ENCODE results near the gene SPRYD4.
"Not testable (repeated sequence)": the region's sequence is repeated elsewhere in the genome, so short reads cannot be mapped to it uniquely, and the experiment has no call there.

The SPRYD4 gene

GRCh38 chr12:56476143-56476542 is 7.8 kb downstream of the SPRYD4 start:
- H3K4me3 ChIP-seq (ENCODE audit: low read depth, low read length): no peak overlapping the region

DNA sequence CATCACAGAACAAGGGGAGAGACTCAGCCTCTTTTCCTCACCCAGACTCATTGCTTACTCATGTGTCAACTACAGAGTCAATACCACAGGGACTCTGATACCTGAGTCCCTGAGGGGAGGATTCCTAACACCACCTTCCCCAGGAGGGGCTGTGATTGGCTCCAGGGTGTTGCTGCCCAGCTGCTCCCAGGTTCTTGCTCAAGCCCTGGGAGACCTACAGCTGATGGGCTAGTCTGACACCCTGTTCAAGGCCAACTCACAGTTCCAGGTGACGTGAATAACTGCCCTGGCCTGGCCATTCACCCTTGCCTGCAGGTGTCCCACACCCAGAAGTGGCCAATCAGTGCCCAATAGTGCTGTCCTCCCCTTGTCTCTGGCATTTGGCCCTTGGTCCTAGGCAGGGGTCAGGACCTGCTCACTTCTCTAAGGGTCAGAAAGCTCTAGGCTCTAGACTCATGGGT is 8.6 kb downstream of the SPRYD4 start:
- no peak overlapping the region for H3K4me3 ChIP-seq (ENCODE audit: low read depth, low read length)

GRCh38 chr12:56477521-56478225 is 9.3 kb downstream of the SPRYD4 start:
- H3K4me3 ChIP-seq (ENCODE audit: low read depth, low read length): no peak overlapping the region

DNA sequence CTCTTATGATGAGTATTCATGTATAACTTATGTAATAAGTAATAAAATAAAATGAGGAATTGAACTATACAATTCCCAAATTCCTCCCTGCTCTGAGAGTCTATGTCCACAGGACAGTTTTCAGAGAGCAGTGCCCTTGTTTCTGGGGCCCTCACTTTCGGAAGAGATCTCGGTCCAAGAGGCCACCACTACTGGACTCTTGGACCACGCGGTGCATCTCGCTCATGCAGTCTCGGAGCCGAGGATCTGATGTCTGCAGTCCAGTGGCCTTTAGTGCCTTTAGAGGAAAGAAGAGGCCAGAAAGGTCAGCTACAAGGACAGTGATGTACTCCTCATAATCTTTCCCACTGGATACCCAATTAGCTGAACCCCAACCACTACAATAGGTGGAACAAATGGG is 11.2 kb downstream of the SPRYD4 start:
- H3K4me3 ChIP-seq (ENCODE audit: low read depth, low read length): no peak overlapping the region

- H3K4me3 ChIP-seq (ENCODE audit: low read depth, low read length): no peak overlapping the region
These were observed 16.2 kb downstream of the SPRYD4 start for GRCh38 chr12:56484566-56484965.

DNA sequence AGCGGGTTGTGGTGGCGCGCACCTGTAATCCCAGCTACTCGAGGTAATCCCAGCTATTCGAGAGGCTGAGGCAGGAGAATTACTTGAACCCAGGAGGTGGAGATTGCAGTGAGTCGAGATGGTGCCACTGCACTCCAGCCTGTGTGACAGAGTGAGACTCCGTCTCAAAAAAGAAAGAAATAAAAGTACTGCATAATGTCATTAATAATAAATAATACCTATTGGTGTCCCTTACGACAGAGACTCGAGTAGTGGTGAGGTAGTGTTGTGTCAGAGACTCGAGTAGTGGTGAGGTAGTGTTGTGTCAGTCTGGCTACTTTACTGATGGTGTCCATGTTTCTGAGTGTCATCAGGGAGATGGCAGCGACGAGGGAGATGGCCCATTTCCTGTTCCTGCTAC is 18.3 kb downstream of the SPRYD4 start:
- H3K4me3 ChIP-seq (ENCODE audit: low read depth, low read length): peak overlapping the region; percentile 77

DNA sequence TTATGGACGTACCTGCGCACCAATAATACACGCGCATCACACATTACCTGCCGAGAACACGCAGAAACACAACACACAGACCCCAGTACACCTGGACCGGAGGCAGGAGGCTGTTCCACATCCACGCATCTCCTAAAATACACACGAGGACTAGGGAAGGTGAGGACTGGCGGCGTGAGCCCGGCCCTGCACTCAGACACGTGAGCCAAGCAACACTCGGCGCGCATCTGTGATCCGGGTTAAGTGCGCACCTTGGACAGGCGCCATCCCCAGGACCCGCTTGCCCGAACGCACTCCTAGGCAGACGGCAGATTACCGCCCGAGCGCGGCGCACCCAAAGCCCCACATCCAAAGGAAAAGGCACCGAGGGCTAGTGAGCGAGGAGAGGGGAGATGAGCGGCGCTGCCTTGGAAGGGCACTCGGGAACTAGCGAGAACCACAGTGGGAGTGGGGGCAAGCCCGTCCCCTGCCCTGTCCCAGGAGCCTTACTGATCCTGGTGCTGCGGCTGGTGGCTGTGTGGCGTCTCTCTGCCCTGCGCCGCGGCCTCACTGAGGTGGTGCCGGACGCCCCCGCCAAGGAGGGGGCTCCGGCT is 19.2 kb downstream of the SPRYD4 start:
- H3K4me3 ChIP-seq (ENCODE audit: low read depth, low read length): peak overlapping the region; percentile 77

- H3K4me3 ChIP-seq (ENCODE audit: low read depth, low read length): peak within 1 kb of the TSS; percentile 77
These were observed 19.9 kb downstream of the SPRYD4 start, which contains the start of gene GLS2 for GRCh38 chr12:56488041-56488955. GLS2 (minus strand) TSS chr12:56488161; CDS start chr12:56488118, 43 bp downstream.

GRCh38 chr12:56490360-56490759 is 22.0 kb downstream of the SPRYD4 start:
- H3K4me3 ChIP-seq (ENCODE audit: low read depth, low read length): no peak overlapping the region

GRCh38 chr12:56493409-56494105 is 25.2 kb downstream of the SPRYD4 start:
- not testable (repeated sequence) for H3K4me3 ChIP-seq (ENCODE audit: low read depth, low read length)

DNA sequence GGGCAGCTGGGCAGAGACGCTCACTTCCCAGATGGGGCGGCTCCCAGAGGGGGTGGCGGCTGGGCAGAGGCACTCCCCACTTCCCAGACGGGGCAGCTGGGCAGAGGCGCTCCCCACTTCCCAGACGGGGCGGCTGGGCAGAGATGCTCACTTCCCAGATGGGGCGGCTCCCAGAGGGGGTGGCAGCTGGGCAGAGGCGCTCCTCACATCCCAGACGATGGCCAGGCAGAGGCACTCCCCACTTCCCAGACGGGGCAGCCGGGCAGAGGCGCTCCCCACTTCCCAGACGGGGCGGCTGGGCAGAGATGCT is 25.7 kb downstream of the SPRYD4 start:
- not testable (repeated sequence) for H3K4me3 ChIP-seq (ENCODE audit: low read depth, low read length)

DNA sequence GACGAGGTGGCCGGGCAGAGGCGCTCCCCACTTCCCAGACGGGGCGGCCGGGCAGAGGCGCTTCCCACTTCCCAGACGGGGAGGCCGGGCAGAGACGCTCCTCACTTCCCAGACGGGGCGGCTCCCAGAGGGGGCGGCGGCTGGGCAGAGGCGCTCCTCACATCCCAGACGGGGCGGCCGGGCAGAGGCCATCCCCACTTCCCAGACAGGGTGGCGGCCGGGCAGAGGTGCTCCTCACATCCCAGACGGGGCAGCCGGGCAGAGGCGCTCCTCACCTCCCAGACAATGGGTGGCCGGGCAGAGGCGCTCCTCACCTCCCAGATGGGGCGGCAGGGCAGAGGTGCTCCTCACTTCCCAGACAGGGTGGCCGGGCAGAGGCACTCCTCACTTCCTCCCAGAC is 26.1 kb downstream of the SPRYD4 start:
- not testable (repeated sequence) for H3K4me3 ChIP-seq (ENCODE audit: low read depth, low read length)

- not testable (repeated sequence) for H3K4me3 ChIP-seq (ENCODE audit: low read depth, low read length)
These were observed 28.3 kb downstream of the SPRYD4 start for GRCh38 chr12:56496704-56497103.

- not testable (repeated sequence) for H3K4me3 ChIP-seq (ENCODE audit: low read depth, low read length)
These were observed 29.9 kb downstream of the SPRYD4 start for GRCh38 chr12:56498126-56498902.

DNA sequence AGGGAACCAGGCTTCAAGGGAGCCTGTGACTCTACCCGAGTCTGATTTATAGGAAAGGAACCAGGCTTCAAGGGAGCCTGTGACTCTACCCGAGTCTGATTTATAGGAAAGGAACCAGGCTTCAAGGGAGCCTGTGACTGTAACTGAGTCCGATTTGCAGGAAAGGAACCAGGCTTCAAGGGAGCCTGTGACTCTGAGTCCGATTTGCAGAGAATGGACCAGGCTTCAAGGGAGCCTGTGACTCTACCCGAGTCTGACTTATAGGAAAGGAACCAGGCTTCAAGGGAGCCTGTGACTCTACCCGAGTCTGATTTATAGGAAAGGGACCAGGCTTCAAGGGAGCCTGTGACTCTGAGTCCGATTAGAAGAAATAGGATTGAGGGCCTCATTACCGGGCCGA is 31.1 kb downstream of the SPRYD4 start:
- not testable (repeated sequence) for H3K4me3 ChIP-seq (ENCODE audit: low read depth, low read length)

DNA sequence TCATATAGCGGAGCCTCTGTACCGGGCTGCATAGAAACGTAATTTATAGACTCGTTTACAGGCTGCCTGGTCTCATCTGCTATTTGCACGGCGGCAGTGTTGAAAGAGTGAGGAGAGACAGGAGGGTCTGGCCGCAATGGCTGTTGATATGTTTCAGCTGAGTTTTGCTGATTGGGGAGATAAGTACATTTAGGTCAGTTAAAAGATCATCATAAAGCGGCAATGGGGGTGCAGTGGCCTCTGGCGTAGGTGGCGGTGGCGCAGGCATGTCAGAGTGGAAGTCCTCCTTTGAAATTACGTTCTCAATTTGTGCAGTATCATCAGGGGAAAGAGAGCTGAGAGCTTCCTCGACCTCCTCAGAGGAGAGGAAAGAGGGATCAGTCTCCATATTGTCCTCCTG is 31.5 kb downstream of the SPRYD4 start:
- not testable (repeated sequence) for H3K4me3 ChIP-seq (ENCODE audit: low read depth, low read length)

DNA sequence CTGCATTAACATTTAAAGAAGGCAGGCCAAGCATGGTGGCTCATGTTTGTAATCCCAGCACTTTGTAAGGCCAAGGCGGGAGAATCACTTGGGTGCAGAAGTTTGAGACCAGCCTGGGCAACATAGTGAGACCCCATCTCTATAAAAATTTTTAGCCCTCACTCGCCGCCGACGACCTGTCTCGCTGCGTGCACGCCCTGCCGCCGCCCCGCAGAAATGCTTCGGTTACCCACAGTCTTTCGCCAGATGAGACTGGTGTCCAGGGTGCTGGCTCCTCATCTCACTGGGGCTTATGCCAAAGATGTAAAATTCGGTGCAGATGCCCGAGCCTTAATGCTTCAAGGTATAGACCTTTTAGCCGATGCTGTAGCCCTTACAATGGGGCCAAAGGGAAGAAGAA is 42.4 kb downstream of the SPRYD4 start:
- H3K4me3 ChIP-seq (ENCODE audit: low read depth, low read length): no peak overlapping the region

- H3K4me3 ChIP-seq (ENCODE audit: low read depth, low read length): not testable (repeated sequence)
These were observed 45.6 kb downstream of the SPRYD4 start for GRCh38 chr12:56514014-56514318.

DNA sequence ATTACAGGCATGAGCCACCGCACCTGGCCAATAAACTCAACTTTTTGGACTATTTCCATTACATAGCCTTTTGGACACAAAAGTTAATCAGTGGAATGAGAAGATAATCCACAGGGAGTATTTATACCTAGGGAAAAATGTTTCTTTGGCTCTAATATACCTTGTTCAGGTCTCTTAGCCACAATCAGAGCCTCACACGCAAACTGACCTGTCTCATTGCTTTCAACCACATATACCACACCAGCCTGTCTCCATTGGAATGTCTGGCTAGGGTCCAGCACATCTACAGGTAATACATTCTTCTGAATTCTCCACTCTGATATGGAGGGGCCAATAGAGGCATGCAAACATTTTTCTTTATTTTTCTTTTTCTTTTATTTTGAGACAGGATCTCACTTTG is 49.5 kb downstream of the SPRYD4 start:
- no peak overlapping the region for H3K4me3 ChIP-seq (ENCODE audit: low read depth, low read length)

DNA sequence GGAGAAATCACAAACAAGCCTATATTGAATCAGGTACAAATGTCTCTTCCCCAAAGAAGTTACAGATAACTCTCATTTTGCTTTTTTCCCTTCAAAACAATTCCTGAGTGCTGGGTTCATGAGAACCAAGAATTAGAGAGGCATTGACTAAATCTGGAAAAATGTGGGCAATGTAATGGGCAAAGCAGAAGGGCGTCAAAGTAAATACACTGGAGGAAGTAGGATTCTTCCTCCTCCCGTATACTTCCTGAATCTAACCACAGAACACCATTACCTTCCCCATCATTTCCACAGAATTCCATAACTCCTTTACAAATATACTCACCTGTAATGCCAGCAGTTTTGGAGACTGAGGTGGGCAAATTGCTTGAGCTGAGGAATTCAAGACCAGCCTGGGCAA is 50.2 kb downstream of the SPRYD4 start:
- H3K4me3 ChIP-seq (ENCODE audit: low read depth, low read length): no peak overlapping the region

GRCh38 chr12:56520048-56520447 is 51.7 kb downstream of the SPRYD4 start:
- H3K4me3 ChIP-seq (ENCODE audit: low read depth, low read length): no peak overlapping the region

All from iPS-11a (cell line).